ENCODE data around the gene SCRN3. TPM values are rescaled to one million over a fixed set of nuclear protein-coding genes. Genes with fewer than 3 reads are reported as not detected.

The SCRN3 gene
- total and polyA plus RNA-seq, 2 experiments from 2014 or later: 8.1 to 12.3 TPM

DNA sequence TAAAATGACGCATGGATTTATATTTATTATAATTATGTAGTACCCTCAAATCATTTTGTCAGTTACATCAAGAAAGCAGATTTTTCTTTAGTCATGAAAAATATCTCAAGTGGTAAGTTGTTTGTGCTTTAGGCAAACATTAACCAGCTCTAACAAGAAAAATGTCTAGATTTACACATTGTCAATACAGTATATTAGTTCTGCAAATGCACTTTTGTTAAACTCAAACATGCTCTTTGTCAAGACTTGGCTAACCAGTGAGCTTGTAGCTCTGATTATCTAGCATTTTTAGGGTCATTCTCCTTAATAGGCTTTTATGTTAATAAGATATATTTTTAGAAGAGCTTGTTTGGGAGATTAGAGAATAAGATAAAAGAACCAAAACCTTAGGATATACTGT lies 32.7 kb downstream of the SCRN3 start (continued):
- TF ChIP-seq, protein P1, sequence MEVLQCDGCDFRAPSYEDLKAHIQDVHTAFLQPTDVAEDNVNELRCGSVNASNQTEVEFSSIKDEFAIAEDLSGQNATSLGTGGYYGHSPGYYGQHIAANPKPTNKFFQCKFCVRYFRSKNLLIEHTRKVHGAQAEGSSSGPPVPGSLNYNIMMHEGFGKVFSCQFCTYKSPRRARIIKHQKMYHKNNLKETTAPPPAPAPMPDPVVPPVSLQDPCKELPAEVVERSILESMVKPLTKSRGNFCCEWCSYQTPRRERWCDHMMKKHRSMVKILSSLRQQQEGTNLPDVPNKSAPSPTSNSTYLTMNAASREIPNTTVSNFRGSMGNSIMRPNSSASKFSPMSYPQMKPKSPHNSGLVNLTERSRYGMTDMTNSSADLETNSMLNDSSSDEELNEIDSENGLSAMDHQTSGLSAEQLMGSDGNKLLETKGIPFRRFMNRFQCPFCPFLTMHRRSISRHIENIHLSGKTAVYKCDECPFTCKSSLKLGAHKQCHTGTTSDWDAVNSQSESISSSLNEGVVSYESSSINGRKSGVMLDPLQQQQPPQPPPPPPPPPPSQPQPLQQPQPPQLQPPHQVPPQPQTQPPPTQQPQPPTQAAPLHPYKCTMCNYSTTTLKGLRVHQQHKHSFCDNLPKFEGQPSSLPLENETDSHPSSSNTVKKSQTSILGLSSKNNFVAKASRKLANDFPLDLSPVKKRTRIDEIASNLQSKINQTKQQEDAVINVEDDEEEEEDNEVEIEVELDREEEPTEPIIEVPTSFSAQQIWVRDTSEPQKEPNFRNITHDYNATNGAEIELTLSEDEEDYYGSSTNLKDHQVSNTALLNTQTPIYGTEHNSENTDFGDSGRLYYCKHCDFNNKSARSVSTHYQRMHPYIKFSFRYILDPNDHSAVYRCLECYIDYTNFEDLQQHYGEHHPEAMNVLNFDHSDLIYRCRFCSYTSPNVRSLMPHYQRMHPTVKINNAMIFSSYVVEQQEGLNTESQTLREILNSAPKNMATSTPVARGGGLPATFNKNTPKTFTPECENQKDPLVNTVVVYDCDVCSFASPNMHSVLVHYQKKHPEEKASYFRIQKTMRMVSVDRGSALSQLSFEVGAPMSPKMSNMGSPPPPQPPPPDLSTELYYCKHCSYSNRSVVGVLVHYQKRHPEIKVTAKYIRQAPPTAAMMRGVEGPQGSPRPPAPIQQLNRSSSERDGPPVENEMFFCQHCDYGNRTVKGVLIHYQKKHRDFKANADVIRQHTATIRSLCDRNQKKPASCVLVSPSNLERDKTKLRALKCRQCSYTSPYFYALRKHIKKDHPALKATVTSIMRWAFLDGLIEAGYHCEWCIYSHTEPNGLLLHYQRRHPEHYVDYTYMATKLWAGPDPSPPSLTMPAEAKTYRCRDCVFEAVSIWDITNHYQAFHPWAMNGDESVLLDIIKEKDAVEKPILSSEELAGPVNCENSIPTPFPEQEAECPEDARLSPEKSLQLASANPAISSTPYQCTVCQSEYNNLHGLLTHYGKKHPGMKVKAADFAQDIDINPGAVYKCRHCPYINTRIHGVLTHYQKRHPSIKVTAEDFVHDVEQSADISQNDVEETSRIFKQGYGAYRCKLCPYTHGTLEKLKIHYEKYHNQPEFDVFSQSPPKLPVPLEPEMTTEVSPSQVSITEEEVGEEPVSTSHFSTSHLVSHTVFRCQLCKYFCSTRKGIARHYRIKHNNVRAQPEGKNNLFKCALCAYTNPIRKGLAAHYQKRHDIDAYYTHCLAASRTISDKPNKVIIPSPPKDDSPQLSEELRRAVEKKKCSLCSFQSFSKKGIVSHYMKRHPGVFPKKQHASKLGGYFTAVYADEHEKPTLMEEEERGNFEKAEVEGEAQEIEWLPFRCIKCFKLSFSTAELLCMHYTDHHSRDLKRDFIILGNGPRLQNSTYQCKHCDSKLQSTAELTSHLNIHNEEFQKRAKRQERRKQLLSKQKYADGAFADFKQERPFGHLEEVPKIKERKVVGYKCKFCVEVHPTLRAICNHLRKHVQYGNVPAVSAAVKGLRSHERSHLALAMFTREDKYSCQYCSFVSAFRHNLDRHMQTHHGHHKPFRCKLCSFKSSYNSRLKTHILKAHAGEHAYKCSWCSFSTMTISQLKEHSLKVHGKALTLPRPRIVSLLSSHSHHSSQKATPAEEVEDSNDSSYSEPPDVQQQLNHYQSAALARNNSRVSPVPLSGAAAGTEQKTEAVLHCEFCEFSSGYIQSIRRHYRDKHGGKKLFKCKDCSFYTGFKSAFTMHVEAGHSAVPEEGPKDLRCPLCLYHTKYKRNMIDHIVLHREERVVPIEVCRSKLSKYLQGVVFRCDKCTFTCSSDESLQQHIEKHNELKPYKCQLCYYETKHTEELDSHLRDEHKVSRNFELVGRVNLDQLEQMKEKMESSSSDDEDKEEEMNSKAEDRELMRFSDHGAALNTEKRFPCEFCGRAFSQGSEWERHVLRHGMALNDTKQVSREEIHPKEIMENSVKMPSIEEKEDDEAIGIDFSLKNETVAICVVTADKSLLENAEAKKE (CRISPR knock-in tag; IDR thresholded peaks at IDR 0.05): no peak
- TF ChIP-seq STAT1 (IDR thresholded peaks at IDR 0.05; ENCODE audit: unreplicated experiment): no peak

DNA sequence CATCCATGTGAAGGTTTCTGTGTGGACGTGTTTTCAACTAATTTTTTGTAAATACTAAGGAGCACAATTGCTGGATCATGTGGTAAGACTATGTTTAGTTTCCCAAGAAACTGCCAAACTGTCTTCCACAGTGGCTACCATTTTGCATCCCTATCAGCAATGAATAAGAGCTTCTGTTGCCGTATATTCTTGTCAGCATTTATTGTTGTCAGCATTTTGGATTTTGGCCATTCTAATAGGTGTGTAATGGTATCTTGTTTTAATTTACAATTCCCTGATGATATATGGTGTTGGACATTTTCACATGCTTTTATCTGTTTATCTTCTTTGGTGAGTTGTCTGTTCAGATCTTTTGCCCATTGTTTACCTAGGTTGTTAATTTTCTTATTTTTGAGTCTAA lies 34.5 kb downstream of the SCRN3 start:
- TF ChIP-seq STAT1 (IDR thresholded peaks at IDR 0.05; ENCODE audit: unreplicated experiment): no peak
- TF ChIP-seq, protein P2, sequence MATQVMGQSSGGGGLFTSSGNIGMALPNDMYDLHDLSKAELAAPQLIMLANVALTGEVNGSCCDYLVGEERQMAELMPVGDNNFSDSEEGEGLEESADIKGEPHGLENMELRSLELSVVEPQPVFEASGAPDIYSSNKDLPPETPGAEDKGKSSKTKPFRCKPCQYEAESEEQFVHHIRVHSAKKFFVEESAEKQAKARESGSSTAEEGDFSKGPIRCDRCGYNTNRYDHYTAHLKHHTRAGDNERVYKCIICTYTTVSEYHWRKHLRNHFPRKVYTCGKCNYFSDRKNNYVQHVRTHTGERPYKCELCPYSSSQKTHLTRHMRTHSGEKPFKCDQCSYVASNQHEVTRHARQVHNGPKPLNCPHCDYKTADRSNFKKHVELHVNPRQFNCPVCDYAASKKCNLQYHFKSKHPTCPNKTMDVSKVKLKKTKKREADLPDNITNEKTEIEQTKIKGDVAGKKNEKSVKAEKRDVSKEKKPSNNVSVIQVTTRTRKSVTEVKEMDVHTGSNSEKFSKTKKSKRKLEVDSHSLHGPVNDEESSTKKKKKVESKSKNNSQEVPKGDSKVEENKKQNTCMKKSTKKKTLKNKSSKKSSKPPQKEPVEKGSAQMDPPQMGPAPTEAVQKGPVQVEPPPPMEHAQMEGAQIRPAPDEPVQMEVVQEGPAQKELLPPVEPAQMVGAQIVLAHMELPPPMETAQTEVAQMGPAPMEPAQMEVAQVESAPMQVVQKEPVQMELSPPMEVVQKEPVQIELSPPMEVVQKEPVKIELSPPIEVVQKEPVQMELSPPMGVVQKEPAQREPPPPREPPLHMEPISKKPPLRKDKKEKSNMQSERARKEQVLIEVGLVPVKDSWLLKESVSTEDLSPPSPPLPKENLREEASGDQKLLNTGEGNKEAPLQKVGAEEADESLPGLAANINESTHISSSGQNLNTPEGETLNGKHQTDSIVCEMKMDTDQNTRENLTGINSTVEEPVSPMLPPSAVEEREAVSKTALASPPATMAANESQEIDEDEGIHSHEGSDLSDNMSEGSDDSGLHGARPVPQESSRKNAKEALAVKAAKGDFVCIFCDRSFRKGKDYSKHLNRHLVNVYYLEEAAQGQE (IDR thresholded peaks at IDR 0.05; ENCODE audit: unreplicated experiment): no peak
- no peak for TF ChIP-seq NANOG (IDR thresholded peaks at IDR 0.05; ENCODE audit: borderline replicate concordance)
- TF ChIP-seq, protein P3, sequence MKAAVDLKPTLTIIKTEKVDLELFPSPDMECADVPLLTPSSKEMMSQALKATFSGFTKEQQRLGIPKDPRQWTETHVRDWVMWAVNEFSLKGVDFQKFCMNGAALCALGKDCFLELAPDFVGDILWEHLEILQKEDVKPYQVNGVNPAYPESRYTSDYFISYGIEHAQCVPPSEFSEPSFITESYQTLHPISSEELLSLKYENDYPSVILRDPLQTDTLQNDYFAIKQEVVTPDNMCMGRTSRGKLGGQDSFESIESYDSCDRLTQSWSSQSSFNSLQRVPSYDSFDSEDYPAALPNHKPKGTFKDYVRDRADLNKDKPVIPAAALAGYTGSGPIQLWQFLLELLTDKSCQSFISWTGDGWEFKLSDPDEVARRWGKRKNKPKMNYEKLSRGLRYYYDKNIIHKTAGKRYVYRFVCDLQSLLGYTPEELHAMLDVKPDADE (IDR thresholded peaks at IDR 0.05): no peak
- no peak for TF ChIP-seq ZNF331 (CRISPR knock-in tag; IDR thresholded peaks at IDR 0.05; ENCODE audit: low read depth)
- TF ChIP-seq, protein P4, sequence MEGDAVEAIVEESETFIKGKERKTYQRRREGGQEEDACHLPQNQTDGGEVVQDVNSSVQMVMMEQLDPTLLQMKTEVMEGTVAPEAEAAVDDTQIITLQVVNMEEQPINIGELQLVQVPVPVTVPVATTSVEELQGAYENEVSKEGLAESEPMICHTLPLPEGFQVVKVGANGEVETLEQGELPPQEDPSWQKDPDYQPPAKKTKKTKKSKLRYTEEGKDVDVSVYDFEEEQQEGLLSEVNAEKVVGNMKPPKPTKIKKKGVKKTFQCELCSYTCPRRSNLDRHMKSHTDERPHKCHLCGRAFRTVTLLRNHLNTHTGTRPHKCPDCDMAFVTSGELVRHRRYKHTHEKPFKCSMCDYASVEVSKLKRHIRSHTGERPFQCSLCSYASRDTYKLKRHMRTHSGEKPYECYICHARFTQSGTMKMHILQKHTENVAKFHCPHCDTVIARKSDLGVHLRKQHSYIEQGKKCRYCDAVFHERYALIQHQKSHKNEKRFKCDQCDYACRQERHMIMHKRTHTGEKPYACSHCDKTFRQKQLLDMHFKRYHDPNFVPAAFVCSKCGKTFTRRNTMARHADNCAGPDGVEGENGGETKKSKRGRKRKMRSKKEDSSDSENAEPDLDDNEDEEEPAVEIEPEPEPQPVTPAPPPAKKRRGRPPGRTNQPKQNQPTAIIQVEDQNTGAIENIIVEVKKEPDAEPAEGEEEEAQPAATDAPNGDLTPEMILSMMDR (conservative IDR thresholded peaks at IDR 0.05; ENCODE audit: low read depth in 2 of 2): no peak
- TF ChIP-seq EZH2phosphoT487 (IDR thresholded peaks at IDR 0.05; ENCODE audit: unreplicated experiment): no peak
- Histone ChIP-seq H3K27ac (ENCODE audit: low read depth) (no peak overlapping the region), H3K79me2 (replicated peaks; ENCODE audit: insufficient read depth) (no peaks in the 10 kb centered on the region), H3K36me3 (ENCODE audit: insufficient read depth) (no peaks in the 10 kb centered on the region), H3K4me3 (no peak overlapping the region), H3K4me1 (ENCODE audit: insufficient read depth) (no peaks in the 10 kb centered on the region), H2AFZ (no peak overlapping the region), H4K20me1 (replicated peaks; ENCODE audit: insufficient read depth) (no peaks in the 10 kb centered on the region), H3K4me2 (no peak overlapping the region), H3F3A (replicated peaks; ENCODE audit: low read depth) (no peaks in the 10 kb centered on the region), H3K9me2 (ENCODE audit: insufficient read depth) (no peaks in the 10 kb centered on the region), H3K27me3 (ENCODE audit: insufficient read depth) (no peaks in the 10 kb centered on the region)
- H3K27ac Mint-ChIP-seq: no peak overlapping the region
- ATAC-seq: no peak
- no peak overlapping the region for H3K4me3 Mint-ChIP-seq
- H3K9me3 Mint-ChIP-seq: no peaks in the 10 kb centered on the region; the same call in 2 of the 3 replicates
- H3K4me1 Mint-ChIP-seq: no peaks in the 10 kb centered on the region
- no peak for DNase-seq (ENCODE audit: low spot score)
- H3K27me3 Mint-ChIP-seq (ENCODE audit: insufficient read depth, low read depth, poor library complexity): peaks cover 2% of the 10 kb centered on the region
- peaks cover 7% of the 10 kb centered on the region; the same call in 1 of the 3 replicates for H3K36me3 Mint-ChIP-seq (ENCODE audit: low read depth)
